ENCODE data around the gene PFKL. TPM values are rescaled to one million over a fixed set of nuclear protein-coding genes. Genes with fewer than 3 reads are reported as not detected.
A peak's percentile ranks its signal among the peaks of the same experiment; 100 is the strongest.
"Not testable (repeated sequence)": the region's sequence is repeated elsewhere in the genome, so short reads cannot be mapped to it uniquely, and the experiment has no call there.

The PFKL gene
- total RNA-seq, 1 donor from 2014 or later = 42.7 TPM

- intact Hi-C loops (cut with DNase I) = loop anchor here (10.0 kb wide), 1 partner anchor 125 kb away; no protein-coding TSS in a partner anchor
- no peak for DNase-seq
Measured at GRCh38 chr21:44349847-44350772, 50.3 kb downstream of the PFKL start.

GRCh38 chr21:44350773-44351481 is 51.1 kb downstream of the PFKL start:
- ATAC-seq (ENCODE audit: poor library complexity) (no peak), DNase-seq (no peak)
- intact Hi-C loops (cut with DNase I) = loop anchor here (10.0 kb wide), 1 partner anchor 124 kb away; no protein-coding TSS in a partner anchor

More at GRCh38 chr21:44349847-44350772, 50.3 kb downstream of the PFKL start:
- no peak for ATAC-seq (ENCODE audit: poor library complexity)

- DNase-seq (no peak), ATAC-seq (ENCODE audit: poor library complexity) (no peak)
- intact Hi-C loops (cut with DNase I) = loop anchor here (10.0 kb wide), 1 partner anchor 123 kb away; no protein-coding TSS in a partner anchor
Measured at GRCh38 chr21:44351535-44352252, 51.8 kb downstream of the PFKL start.

DNA sequence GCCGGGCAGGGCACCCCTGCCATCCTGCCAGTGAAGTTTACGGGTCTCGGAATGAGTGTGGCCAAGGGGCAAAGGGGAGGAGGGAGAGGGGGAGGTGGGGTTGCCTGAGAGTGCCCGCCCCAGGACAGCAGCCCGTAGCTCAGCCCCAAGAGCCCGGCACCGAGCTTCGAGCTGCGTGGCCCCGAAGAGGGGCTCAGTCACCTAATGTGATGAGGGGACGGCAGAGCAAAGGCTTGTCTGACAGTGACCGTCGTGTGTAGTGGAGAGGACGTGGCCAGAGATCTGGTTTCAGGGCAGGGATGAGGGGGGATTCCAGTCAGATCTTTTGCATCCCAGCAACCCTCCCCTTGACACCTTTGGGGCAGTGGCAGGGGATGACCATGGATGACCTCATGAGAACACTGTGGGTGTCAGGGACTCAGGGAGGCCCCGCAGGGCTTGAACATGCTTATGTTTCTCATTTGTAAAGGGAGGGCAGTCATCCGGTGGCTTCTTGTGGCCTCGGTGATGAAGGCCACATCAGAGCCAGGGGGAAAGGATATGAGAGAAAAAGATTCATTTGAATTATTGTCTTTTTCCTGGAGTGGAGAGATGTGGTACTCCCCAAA is 52.5 kb downstream of the PFKL start:
- intact Hi-C loops (cut with DNase I) = loop anchor here (10.0 kb wide), 1 partner anchor 122 kb away; no protein-coding TSS in a partner anchor
- ATAC-seq (ENCODE audit: poor library complexity) (no peak), DNase-seq (no peak)

DNA sequence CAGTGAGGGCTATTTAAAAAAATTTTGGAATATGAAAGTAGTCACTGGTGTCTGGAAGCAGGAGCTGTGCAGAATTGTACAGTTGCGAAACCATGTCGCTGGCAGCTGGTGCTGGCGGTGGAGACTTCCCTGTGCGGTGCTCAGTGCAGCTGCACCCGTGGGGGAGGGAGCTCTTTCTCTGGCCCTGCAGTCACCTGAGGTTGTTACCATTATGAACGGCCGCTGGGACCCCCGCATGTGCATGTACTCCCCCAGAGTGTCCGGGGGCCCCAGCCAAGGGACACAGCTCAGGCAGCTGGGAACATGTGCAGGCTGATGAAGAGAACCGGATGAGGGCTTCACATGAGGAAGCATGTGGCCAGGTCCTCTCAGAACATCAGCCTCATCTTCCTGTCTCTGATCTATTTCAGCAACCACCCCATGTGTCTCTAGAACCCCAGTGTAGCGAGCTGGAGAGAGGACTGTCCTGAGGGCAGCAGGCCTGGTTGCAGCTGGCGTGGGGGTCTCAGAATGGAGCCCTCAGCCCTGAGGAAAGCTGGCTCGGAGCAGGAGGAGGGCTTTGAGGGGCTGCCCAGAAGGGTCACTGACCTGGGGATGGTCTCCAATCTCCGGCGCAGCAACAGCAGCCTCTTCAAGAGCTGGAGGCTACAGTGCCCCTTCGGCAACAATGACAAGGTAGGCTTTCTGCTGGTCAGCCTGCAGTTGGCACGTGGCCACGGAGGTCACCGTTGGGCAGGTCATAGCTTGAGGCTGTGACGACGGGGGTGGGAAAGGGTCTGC is 53.5 kb downstream of the PFKL start, which contains the start of gene TRPM2:
TRPM2 (plus strand) TSS at position 431 of the 780 bp plus-strand sequence; CDS start at position 511, 80 bp downstream.
- peak; percentile 86 for DNase-seq
- ATAC-seq (ENCODE audit: poor library complexity) = peak; percentile 88

DNA sequence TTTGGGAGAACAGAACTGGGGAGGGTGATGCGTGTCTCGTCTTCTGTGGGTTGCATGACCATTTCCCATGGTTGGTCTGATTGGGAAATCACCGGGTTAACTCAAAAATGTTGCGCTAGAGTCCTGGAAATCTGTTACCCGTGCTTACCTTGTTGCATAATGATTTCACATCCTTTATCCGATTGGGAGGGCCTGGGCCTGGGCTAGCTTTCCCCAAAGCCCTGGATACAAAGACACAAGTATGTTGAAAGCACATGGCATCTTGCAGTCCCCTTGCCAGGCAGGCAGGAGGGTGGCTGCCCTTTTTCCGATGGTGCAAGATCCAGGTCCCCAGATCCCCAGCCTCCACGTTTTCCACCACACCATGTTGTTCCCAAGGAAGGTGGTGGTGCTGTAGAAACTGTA is 54.1 kb downstream of the PFKL start:
- DNase-seq = peak; percentile 57
- intact Hi-C loops (cut with DNase I) = loop anchor here (10.0 kb wide), 1 partner anchor 121 kb away; no protein-coding TSS in a partner anchor

More for the DNA sequence above, 53.5 kb downstream of the PFKL start, which contains the start of gene TRPM2:
- intact Hi-C loops (cut with DNase I) = loop anchor here (10.0 kb wide), 1 partner anchor 121 kb away; no protein-coding TSS in a partner anchor

GRCh38 chr21:44354775-44355771 is 55.2 kb downstream of the PFKL start:
- intact Hi-C loops (cut with DNase I) = loop anchor here (10.0 kb wide), 1 partner anchor 120 kb away; no protein-coding TSS in a partner anchor
- DNase-seq = no peak
- no peak for ATAC-seq (ENCODE audit: poor library complexity)

More for the DNA sequence above, 54.1 kb downstream of the PFKL start:
- peak; percentile 52 for ATAC-seq (ENCODE audit: poor library complexity)

DNA sequence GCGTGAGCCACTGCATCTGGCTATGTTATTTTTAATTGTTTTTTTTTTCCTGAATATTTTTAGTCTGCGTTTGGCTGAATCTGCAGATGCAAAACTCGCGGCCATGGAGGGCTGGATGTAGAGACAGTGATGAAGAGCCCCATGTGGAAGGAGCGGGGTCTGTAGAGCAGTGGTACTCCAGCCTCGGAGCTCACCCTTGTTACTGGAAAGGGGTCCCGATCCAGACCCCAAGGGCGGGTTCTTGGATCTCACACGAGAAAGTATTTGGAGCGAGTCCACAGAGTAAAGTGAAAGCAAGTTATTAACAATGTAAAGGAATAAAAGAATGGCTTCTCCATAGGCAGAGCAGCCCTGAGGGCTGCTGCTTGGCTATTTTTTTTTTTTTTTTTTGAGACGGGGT is 56.3 kb downstream of the PFKL start:
- intact Hi-C loops (cut with DNase I) = loop anchor here (10.0 kb wide), 1 partner anchor 119 kb away; no protein-coding TSS in a partner anchor
- ATAC-seq (ENCODE audit: poor library complexity) (no peak), DNase-seq (no peak)

DNA sequence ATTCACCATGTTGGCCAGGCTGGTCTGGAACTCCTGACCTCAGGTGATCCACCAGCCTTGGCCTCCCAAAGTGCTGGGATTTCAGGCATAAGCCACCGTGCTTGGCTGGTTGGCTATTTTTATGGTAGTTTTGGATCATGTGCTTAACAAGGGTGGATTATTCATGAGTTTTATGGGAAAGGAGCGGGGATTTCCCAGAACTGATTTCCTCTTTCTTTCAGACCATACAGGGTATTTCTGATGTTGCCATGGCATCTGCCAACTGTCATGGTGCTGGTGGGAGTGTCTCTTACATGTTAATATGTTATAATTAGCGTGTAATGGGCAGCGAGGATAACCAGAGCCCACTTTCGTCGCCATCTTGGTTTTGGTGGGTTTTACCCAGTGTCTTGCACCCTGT is 56.8 kb downstream of the PFKL start:
- DNase-seq (no peak), ATAC-seq (ENCODE audit: poor library complexity) (no peak)
- intact Hi-C loops (cut with DNase I) = loop anchor here (10.0 kb wide), 1 partner anchor 118 kb away; no protein-coding TSS in a partner anchor

DNA sequence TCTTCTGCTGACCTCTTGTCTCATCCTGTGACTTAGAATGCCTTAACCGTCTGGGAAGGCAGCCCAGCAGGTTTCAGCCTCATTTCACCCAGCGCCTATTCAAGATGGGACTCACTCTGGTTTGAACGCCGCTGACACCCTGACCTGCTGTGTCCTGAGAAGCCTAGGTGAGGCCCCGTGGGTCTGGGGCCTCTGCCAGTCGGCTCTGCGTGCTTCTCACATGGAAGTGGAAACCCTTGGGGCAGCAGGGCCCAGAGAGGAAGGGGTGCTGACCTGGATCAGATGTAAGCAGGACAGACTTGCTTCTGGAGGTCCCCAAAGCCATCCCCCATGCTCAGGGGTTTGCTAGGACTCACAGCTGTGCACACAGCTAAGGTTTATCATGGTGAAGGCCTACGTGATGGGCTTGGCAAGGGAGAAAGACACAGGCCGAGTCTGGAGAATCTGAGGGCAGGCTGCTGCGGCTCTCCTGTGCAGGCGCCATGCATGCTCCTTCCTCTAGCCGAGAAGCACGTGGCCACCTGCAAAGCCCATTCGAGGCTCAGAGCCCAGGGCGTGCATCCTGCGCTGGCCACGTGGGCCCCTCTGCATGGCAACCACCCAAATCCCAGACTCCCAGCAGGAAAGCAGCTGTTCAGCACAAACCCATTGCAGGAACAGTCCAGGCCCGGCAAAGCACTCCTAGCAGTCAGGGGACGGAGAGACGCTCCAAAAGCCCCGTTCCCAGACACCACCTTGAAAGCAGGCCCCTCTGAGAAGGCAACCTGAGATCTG is 57.4 kb downstream of the PFKL start:
- ATAC-seq (ENCODE audit: poor library complexity) = no peak
- intact Hi-C loops (cut with DNase I) = loop anchor here (10.0 kb wide), 1 partner anchor 118 kb away; no protein-coding TSS in a partner anchor
- no peak for DNase-seq

DNA sequence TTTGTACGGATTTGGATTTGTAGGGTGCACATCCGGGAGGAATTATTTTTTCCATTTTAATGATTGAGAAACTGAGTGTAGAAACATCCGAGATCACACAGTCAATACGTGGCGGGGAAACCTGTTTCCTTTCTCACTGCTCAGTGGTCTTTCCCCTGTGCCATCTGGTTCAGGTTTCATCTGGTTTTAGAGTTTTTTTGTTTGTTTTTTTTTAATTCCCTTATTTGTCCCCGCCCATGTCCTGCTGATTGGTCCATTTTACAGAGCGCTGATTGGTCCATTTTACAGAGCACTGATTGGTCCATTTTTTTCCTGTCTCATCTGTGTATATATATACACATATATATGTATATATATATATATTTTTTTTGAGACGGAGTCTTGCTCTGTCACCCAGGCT is 59.5 kb downstream of the PFKL start:
- intact Hi-C loops (cut with DNase I) = loop anchor here (10.0 kb wide), 1 partner anchor 115 kb away; no protein-coding TSS in a partner anchor
- ATAC-seq (ENCODE audit: poor library complexity) (no peak), DNase-seq (no peak)

DNA sequence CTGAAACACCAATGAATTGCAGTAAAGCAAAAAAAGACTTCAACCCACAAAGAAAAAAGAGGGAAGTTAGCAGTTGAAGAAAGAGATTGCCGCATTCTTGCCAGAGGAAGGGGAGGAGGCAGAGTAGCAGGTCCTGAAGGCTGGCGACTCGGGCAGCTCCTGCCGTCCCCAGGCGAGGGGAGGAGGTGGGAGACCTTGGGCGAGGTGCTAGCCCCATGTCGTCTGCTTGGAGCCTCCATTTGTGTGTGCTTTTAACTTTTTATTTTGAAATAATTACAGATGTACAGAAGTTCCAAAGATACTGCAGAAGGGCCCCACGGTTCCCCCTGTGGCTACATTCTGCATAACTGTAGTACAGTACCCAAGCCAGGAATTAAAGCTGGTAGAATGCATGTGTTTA is 60.3 kb downstream of the PFKL start:
- peak; percentile 41 for DNase-seq
- intact Hi-C loops (cut with DNase I) = no loop called here

GRCh38 chr21:44361903-44362302 is 62.0 kb downstream of the PFKL start:
- DNase-seq; ATAC-seq (ENCODE audit: poor library complexity); intact Hi-C loops (cut with DNase I): not testable (repeated sequence)

More for the DNA sequence above, 60.3 kb downstream of the PFKL start:
- no peak for ATAC-seq (ENCODE audit: poor library complexity)

- no peak for ATAC-seq (ENCODE audit: poor library complexity)
- no peak for DNase-seq
- intact Hi-C loops (cut with DNase I) = no loop called here
Measured at GRCh38 chr21:44363278-44363677, 63.4 kb downstream of the PFKL start.

Measured in Right ventricle myocardium superior (tissue), 1 donor.